ENCODE results near the gene CD4.

CD4 gene

DNA sequence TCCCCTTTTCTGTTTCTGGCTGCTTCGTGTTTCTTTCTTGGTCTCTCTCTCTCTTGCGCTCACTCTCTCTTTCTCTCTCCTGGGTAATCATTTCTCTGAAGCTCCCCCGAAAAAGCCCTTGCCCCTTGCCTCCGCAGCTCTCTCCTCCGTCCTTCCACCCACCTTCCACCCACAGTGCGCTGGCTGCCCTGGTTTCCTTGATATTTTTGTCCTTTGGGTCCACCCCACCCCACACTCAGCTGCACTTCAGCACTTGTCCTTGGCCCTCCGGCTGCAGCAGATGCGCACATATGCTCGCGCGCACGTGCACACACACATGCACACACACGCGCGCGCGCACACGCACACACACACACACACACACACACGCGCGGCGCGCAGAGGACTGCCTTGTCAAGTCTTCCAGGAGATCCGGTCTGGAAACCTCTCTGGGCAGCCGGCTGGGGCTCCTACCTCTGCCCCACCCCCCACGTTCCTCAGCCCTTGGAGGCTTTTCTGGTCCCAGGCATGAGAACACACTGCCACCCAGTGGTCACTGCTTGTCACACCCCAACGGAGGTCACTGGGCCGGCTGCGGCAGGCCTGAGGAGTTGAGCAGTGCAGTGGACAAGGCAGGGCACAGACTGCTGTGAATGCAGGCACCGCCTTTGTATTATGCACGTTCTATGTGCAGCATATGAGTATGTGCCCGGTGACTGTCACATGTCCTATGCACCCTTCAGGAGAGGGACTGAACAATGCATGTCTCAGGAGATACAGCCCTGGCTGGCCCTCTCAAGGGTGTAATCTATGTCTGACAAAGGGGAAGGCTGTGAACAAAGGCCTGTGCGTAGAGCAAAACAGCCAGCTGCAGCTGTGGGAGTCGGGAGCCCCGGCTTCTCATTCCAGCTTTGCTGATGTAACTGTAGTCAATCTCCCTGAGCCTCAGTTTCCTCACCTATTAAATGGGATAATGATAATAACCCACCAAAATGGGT, 10.5 kb upstream of the CD4 start:
- DNase-seq: peak; percentile 92

DNA sequence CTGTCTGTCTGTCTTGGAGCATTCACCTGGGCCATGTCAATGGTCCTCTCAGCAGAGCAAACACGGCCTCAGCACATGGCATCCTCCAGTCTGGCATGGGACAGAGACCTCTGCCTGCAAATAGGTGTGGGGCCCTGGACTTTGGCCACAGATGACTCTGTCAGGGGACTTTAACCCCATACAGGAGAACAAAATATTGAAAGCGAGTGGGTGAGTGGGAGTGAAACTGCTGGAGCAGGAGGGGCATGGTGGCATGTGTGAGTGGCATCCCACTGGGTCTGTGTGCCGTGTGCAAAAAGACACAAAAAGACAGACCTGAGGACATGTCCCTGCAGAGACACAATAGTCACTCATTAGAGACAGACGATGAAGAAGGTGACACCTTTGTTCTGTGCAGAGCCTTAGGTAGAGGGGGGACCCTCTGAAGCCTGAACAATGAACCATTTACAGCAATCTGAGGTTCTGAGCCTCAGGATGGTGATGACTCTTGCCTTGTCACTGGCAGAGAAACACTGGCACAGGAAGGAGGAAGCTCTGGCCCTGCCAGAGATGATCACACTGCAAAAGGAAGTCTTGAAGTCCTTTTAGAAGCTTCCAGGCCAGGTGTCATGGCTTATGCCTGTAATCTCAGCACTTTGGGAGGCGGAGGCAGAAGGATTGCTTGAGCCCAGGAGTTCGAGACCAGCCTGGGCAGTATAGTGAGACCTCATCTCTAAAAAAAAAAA, 9.5 kb upstream of the CD4 start:
- DNase-seq: no peak

DNA sequence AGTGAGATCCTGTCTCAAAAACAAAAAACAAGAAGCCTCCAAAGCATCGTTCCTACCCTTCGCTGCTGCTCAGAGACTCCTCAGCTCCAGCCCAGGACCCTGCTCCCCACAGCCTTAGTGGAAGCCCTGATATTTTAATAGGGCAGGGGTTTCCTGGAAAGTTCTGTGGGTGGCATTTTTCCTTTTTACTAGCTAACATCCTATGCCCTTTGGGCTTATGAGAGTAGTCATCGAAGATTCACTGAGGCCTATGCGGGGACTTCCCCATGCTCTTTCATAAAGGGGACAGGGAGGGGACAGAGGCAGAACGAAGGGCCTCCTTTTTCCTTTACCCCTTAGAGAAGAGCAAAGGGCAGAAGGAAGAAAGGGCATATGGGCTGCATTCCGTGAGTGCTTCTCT, 8.8 kb upstream of the CD4 start:
- DNase-seq: no peak

DNA sequence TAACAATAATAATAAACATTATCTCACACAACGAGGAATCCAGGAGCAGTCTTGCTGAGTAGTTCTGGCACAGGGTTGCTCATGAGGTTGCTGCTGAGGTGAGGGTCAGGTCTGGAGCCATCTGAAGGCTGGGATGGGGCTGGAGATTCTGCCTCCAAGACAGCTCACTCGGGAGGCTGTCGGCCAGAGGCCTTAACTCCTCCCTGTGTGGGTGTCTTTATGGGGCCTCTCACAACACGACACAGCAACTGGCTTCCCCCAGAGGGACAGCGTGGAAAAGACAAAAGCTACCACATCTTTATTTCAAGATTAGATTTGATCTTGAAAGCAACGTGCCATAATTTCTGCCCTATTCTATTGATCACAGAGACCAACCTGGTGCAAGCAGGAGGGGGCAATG, 7.2 kb upstream of the CD4 start:
- DNase-seq: no peak

DNA sequence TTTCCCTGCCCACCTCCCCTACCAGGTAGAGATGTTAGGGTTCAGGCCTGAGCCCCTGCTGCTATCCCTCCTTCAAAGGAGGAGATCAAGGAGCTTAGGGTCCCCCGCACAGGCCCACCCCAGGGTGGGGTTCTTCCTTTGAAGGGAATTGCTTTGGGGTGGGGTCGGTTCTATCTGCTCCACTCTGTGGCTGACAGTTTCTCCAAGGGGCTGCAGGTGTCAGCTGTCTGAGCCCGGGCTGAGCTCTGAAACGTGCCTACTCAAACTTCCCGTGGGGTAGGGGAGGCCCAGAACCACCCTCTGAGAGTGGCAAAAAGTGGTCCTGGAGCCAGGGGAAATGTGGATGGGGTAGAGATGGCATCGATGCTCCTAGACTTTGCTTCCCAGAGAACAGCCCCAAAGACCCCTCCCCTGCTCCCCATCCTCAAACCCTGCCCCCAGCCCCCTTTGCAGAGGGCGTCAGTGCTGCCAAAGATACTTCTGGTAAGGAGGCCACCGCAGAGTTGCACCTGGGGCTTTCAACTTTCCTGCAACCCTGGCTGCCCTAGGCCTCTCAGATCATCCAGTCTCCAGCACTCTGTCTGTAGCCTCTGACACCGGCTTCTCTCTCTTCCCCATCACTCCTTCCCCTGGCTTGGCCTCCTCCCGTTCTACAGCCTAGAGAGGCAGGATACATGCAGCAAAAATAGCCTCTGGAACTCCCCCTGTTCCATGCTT, 6.3 kb upstream of the CD4 start:
- no peak for DNase-seq

DNA sequence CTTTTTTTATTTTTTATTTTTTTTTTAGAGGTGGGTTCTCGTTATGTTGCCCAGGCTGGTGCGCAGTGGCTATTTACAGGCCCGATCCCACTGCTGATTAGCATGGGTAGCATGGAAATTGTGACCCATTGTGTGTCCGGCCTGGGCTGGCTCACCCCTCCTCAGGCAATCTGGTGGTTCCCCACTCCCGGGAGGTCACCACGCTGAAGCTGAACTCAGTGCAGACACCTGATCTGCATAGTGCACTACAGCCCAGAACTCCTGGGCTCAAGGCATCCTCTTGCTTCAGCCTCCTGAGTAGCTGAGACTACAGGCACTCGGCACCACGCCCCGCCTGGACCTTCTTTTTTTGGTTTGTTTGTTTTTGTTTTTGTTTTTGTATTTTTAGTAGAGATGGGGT, 5.5 kb upstream of the CD4 start:
- DNase-seq: no peak

DNA sequence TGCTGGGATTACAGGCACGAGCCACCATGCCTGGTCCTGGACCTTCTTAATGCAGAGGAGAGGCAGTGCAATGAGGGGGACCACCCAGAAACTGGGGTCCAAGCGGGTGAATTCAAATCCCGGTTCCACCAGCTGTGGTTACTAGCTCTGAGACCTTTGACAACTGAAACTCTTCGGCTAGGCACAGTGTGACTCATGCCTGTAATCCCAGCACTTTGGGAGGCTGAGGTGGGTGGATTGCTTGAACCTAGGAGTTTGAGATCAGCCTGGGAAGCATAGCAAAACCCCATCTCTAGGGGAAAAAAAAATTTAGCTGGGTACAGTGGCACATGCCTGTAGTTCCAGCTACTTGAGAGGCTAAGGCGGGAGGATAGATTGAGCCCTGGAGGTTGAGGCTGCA, 5.0 kb upstream of the CD4 start:
- no peak for DNase-seq

DNA sequence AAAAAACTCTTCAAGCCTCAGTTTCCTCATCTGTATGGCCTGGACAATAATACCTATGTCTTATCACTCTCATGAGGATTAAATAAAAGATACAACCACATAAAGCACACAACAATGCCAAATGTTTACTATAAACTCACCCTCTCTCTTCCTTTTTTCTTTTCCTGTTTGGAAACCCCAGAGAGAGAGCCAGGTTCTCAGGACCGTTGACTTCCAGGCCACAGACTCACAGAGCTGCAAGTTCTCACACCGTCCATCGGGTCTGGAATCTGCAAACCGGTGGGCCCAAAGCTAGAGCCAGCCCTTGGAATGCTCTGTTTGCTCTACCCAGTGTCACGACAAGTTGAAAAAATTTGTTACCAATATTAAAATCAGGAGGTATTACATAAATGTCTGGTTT, 4.6 kb upstream of the CD4 start:
- DNase-seq: no peak

DNA sequence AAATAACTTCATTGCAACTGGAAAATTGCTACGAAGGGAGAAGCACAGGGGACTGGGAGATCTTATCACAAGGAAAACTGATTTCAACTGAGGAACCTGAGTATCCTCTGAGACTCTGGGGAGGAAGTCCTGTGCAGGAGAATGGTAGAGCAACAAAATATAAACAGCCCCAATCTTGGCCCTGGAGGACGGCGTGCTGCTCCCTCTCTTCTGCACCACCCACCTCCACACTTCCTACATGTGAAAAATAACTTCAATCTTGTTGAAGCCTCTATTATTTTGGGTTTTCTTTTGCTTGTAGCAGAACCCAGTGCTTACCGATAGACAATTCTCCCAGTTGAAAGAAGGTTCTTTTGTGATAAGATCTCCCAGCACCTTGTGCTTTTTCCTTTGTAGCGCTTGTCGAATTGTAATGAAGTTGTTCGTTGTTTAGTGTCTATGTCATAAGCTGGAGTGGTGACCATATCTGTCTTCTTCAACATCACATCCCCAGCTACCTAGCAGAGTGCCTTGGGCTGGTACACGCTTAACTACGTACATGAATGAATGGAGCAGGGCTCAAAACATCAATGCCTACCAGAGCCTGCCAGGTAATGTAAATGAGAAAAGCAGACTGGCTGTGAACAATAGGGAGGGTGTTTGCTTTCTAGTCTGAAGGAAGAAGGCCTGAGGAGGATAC, 2.8 kb upstream of the CD4 start:
- DNase-seq: no peak

DNA sequence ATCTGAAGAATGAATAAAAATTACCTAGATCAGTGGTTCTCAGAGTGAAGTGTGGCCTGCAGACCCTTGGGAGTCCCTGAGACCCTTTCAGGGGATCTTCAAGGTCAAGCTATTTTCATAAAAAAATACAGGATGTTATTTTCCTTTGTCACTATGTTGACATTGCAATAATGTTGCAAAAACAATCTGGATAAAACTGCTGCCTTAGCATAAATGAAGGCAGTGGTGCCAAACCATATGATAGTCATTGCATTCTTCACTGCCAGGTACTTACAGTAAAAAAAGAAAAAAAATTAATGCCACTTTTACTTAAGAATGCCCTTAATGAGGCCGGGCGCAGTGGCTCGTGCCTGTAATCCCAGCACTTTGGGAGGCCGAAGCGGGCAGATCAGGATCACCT, 2.0 kb upstream of the CD4 start:
- no peak for DNase-seq

DNA sequence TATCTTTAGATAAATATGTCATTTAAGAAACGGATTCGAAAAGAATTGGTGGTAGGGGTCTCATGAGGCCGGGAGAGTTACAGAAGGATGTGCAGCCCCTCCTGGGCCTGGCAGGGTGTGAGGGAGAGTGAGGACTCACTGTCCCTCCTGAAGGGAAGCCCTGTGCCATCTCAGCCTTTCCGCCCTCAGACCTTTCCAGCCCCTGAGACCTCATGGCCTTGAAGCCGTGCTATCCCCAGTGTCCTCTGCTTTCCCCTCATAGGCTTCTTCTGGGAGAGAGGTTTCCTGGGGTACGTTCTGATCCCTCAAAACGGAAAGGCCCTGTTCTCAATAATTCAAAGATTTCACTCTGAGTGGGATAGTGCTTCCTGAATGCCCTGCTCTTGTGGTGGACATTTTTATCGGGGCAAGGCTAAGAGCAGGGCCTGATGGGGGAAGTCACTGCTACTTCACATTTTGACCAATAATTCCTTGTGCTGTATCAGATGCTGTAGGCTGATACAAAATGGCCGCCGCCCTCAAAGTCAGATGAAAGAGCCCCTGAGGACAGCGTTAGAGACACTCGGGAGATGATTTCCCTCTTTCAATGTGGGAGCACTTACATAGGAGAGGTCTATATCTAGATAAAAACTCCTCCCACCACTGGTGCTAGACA, 1.3 kb downstream of the CD4 start:
- DNase-seq: no peak

DNA sequence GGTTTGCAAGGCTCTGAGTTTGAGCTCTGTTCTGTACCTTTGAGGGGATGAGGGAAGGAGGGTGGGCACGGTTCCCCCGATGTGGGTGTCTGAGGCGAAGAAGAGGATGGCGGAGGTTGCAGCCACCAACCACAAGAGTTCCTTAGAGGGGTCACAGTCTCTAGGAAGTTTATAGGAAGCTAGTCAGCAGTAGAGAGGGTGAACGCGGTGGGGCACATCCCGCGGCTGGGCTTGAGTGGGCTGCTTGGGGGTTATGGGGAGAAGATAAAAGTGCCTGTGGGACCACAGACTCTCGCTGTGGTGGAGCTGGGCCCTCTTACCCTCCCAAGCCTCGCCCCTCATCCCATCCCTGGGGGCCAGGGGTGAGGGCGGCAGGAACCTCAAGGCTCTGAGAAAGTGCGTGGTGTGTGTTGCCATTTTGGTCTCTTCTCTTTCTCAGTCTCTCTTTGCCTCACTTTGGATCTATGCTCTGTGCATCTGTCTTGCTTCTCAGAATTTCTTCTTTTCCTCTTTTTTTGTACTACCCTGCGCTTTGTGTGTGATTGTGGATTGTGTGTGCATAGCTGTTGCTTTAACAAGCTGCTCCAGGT, 2.7 kb downstream of the CD4 start:
- no peak for DNase-seq

DNA sequence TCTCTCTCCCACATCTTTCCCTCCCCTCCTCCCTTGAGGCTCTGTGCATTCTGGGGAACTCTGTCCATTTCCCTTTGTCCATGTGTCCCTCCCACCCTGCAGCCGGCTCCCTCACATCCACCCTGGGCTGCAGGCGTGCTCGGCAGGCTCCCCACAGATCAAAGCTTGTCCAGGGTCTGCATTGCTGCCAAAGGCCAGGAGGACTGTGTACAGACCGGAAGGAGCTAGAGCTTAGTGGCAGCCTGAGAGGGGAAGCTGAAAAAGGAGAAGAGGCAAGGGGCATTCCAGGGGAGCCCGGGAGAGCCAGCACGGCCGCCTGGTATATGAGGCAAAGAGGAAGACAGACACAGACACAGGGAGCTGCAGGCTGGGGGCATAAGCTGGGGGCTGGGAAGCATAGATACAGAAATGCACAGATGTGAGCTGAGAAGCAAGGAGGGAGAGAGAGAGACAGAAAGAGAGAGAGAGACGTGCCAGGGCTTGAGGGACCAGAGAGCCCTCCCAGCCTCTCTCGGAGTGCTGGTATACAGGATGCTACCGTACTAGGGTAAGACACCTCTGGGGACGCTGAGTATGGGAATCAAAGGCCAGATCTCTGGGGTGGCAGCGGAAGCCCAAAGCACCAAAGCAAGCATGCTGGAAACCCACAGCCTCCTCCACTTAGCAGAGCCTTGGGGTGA, 3.3 kb downstream of the CD4 start:
- no peak for DNase-seq

DNA sequence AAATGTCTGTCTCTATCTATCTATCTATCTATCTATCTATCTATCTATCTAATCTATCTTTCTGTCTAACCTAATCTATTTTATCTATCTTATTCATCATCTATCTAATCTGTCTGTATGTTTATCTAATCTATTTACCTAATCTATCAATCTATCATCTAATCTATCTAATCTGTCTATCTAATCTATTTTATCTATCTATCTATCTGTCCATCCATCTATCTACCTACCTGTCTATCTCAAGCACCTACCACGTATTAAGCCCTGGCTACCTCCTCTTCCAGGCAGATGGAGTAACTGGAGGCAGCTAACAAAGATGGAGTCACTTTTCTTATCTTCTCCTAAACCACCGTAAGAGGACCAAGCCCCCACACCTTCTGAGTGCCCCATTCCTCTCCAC, 5.8 kb downstream of the CD4 start:
- no peak for DNase-seq

DNA sequence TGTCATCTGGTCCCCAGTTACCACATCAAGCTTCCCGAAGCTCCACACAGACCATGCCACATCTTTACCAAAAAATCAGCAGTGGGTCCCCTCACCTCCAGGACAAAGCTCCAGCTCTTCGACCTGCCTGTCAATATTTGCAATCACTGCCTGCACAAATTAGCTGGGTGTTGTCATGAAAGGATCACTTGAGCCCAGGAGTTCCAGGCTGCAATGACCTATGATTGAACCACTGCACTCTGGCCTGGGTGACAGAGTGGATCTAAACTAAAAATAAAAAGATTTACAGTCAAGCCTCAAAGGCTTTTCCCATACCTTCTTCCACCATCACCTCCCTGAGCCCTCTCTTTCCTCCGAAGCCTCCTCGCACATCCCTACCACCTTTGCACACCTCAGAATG, 7.2 kb downstream of the CD4 start:
- DNase-seq: no peak

DNA sequence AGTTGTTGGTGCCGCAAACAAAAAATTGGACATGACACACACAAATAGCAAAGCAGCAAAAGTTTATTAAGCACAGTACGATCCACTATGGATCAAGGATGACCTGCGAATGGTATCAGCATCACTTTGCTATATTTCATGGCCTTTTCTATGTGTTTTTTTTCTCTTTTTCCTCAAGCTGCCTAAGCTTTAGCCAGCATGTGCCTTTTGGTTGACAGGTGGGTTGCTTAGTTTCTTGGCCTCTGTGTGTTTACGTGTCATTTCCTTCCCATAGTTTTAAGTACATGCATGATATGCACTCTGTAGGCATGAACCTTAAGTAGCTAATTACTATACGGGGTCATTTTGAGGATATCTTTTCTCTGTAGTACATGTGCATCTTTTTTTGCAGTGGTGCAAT, 9.8 kb downstream of the CD4 start:
- DNase-seq: no peak

DNA sequence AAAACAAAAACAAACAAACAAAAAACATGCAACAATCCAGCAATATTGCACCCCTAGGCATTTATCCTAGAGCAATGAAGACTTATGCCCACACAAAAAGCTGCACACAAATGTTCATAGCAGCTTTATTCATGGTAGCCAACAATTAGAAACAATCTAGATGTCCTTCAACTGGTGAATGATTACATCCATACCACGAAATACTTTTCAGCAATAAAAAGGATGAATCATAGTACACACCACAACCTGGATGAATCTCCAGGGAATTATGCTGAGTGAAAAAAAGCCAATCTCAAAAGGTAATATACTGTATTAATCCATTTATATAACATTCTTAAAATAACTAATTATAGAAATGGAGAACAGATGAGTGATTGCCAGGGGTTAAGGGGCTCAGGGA, 17.8 kb downstream of the CD4 start:
- DNase-seq: peak; percentile 53

DNA sequence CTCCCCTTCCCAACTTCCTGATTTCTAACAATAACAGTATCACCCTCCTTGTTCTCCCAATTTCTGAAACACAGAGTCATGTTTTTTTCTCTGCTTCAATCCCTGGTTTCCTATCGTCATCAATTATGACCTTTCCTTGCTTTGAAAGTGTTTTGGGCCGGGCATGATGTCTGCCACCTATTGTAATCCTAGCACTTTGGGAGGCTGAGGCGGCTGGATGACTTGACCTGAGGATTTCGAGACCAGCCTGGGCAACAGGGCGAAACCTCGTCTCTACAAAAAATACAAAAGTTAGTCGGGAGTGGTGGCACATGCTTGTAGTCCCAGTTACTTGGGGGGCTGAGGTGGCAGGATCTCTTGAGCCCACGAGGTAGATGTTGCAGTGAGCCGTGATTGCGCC, 19.7 kb downstream of the CD4 start:
- no peak for DNase-seq

DNA sequence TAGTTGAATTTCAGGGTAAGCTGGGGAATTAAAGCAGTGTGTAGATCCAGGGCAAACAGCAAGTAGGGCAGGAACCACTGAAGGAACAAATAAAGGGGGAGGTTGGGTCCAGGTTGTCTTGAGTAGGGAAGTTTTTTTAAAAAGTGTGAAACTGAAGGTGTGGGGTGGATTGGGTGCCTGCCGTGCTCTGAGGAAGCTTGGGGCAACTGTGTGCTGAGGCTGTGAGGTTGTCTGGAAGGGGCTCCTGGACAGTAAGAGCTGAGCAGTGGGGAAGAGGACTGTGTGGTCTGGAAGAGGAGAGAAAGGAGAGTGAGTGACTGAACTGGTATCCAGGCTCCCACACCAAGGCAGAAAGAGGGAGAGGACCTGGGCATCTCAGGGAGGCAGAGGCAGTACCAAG, 21.4 kb downstream of the CD4 start:
- no peak for DNase-seq

DNA sequence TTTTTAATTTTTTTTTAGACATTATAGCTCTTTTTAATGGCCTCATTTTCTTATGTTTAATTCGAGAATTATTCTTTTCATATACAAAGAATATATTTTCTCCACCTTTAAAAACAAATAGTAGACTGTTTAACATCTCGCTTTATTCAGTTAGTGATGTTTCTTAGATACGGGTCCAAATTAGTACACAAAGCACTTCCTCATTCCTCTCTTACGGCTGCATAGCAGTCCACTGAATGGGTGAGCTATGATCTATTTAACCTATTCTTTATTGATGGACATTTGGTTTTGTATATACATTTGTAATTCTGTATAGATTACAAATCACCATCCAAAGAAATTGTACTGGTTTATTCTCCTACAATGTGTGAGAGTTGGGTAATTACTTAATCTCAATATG, 24.0 kb downstream of the CD4 start:
- DNase-seq: no peak

DNA sequence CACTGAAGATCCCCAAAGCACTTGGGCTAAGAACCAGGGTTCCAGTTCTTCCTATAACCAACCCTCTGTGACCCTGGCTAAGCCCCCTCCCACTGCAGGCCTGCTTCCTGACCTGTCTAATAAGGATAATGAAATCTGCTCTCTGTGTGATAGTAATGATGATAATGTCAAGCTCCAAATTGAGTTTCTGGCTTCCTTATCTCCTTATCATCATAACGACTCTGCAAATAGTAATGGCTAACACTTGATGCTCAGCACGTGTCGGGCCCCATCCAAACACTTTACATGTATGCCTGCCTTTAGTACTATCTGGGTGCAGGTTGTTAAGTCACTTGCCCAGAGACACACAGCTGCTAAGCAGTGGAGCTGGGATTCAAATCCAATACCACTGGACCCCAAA, 27.3 kb downstream of the CD4 start:
- DNase-seq: no peak

DNA sequence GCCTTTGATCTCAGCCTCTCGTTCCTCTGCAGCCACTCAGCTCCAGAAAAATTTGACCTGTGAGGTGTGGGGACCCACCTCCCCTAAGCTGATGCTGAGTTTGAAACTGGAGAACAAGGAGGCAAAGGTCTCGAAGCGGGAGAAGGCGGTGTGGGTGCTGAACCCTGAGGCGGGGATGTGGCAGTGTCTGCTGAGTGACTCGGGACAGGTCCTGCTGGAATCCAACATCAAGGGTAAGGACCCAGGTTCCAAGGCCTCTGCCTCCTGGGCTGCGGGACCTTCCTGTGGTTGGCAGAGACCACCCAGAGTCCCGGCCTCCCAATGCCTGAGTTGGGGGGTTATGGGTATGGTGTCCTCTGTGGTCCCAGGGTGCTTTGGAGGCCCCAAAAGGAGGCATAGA, 27.8 kb downstream of the CD4 start:
- no peak for DNase-seq

Data from fibroblast of skin of right biceps (primary cell).